ENCODE data around the gene PEAK1.

The PEAK1 gene

DNA sequence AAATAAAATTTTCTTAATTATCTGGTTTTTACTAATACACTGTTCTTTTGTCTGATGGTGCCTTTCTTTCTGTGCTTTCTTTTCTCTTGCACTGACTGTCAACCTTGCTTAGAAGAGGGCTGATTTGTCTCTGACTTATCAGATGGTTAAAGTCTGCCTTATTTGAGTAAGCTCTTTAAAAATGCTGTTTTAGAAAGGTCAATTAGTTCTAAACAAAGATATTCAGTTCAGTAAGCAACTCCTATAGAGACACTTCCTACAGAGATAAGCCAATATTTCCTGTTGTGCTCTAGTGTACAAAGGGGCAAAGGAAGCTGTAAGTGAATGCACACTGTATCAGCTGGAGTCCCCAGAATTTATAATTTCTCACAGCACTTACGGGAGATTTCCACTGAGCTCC is 195.6 kb downstream of the PEAK1 start:
- DNase-seq (ENCODE audit: low read depth) = no peak
- no peak overlapping the region for H3K4me3 ChIP-seq (ENCODE audit: control insufficient read depth, low read depth, low read length)
- TF ChIP-seq, protein P1, sequence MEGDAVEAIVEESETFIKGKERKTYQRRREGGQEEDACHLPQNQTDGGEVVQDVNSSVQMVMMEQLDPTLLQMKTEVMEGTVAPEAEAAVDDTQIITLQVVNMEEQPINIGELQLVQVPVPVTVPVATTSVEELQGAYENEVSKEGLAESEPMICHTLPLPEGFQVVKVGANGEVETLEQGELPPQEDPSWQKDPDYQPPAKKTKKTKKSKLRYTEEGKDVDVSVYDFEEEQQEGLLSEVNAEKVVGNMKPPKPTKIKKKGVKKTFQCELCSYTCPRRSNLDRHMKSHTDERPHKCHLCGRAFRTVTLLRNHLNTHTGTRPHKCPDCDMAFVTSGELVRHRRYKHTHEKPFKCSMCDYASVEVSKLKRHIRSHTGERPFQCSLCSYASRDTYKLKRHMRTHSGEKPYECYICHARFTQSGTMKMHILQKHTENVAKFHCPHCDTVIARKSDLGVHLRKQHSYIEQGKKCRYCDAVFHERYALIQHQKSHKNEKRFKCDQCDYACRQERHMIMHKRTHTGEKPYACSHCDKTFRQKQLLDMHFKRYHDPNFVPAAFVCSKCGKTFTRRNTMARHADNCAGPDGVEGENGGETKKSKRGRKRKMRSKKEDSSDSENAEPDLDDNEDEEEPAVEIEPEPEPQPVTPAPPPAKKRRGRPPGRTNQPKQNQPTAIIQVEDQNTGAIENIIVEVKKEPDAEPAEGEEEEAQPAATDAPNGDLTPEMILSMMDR (IDR thresholded peaks at IDR 0.05; ENCODE audit: control insufficient read depth, insufficient read depth, low read depth, low read length, missing control alignments) = no peak

DNA sequence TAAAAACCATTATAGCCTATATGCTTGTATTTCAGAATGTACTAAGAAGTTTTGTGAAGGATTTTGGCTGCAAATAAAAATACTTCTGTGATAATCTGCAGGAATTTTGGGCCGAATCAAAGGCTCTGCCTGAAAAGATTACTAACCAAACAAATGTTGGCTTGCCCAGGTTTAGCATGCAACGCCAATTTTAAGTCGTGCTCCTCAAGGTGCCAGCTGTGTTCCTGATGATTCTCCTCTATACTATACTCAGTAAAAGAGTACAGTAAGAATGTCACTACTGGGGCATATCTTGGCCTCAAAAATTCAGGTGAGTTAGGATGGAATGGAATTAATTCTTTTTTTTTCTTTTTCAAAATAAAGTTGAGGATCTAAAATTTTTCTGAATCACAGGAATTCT is 198.2 kb downstream of the PEAK1 start:
- TF ChIP-seq, protein P1 (IDR thresholded peaks at IDR 0.05; ENCODE audit: control insufficient read depth, insufficient read depth, low read depth, low read length, missing control alignments) = no peak
- DNase-seq (ENCODE audit: low read depth) = no peak

DNA sequence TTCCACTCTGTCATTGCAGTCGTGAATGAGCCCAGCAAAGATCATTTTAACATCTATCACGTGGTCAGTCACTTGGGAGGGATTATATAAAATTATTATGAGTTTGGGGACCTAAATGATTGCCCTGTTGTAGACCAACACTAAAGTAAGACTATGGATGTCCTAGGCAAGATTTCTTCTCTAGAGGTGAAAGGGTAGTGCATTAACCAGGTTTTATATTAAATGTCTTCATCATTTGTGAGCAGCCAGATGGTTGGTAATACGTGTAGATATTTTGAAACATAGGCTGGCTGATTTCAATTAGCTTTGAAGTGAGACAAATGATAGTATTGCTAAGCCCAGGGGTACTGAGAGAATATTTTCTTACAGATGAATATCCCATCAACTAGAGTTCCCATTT is 198.7 kb downstream of the PEAK1 start:
- no peak for DNase-seq (ENCODE audit: low read depth)
- H3K4me3 ChIP-seq (ENCODE audit: control insufficient read depth, low read depth, low read length) = no peak overlapping the region
- TF ChIP-seq, protein P1 (IDR thresholded peaks at IDR 0.05; ENCODE audit: control insufficient read depth, insufficient read depth, low read depth, low read length, missing control alignments) = no peak

More for the DNA sequence above, 198.2 kb downstream of the PEAK1 start:
- H3K4me3 ChIP-seq (ENCODE audit: control insufficient read depth, low read depth, low read length) = no peak overlapping the region

DNA sequence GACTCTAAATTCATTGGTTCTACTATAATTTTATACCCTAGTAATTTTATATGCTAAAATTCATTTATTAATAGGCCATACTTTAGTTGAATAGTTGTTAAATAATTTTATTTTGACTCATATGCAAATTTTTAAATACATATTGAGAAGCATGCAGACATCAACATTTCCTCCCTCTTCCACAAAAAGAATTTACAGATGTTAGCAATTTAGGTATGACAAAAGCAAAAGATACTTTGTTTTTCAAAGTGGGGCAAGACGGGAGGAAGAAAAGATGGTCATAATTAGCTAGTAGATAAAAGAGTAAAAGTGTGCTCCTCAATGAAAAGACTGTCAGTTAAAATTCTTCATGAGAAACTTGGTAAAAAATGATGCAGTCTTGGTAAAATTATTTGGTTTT is 200.1 kb downstream of the PEAK1 start:
- TF ChIP-seq, protein P1 (IDR thresholded peaks at IDR 0.05; ENCODE audit: control insufficient read depth, insufficient read depth, low read depth, low read length, missing control alignments) = no peak
- DNase-seq (ENCODE audit: low read depth) = no peak
- no peak overlapping the region for H3K4me3 ChIP-seq (ENCODE audit: control insufficient read depth, low read depth, low read length)

DNA sequence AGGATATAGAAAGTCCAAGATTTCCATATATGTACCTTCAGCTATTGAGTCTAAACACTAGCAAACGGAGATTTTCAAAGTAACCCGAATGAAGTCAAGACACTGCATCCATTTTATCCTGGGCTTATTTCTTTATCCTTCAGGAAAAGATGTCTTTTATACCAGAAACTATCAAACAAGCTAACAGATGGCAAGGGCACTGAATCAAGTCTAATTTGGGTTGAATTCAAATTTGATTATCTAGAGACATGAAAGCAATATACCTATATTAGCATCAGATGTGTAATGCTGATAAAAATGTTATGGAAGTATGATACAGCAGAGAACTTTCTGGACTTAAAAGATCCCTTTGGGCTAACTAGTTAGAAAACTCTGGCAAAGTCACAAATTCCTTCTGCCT is 210.7 kb downstream of the PEAK1 start:
- DNase-seq (ENCODE audit: low read depth) = no peak
- TF ChIP-seq, protein P1 (IDR thresholded peaks at IDR 0.05; ENCODE audit: control insufficient read depth, insufficient read depth, low read depth, low read length, missing control alignments) = no peak
- H3K4me3 ChIP-seq (ENCODE audit: control insufficient read depth, low read depth, low read length) = no peak overlapping the region

DNA sequence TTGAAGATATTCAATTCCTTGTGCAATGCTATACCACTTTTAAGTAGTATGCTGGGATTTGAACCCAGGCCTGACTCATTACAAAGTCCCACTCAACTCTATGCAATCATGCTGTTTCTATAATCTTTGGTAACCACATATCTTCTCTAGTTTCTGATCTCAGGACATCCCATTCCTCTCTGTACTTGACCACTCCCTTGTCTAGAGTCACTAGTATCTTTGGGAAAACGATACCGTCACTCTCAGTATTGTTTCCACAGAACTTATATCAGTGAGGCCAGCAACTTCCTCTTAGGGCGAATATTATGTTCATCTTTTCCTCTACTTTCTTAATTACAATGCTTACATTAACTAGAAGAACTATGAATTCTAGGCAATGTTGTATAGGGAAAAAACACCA is 211.7 kb downstream of the PEAK1 start:
- DNase-seq (ENCODE audit: low read depth) = no peak
- TF ChIP-seq, protein P1 (IDR thresholded peaks at IDR 0.05; ENCODE audit: control insufficient read depth, insufficient read depth, low read depth, low read length, missing control alignments) = no peak
- no peak overlapping the region for H3K4me3 ChIP-seq (ENCODE audit: control insufficient read depth, low read depth, low read length)

DNA sequence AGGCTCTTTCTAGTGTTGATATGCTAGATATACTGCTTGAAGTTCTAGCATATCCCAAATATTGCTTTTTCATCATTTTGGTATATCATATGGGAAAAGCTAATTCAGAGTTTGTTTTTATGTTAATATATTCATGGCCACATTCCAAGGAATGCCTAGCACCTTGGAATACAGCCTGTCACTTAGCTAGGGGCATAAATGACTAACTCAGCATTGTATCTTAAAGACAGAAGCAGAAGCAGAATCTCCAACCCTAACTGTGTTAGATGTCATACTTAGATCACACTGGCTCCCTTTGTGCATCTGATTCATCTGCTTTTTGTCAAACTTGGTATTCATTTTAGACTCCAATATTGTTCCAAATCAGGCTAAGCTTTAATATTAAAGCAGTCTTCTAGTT is 218.2 kb downstream of the PEAK1 start:
- no peak overlapping the region for H3K4me3 ChIP-seq (ENCODE audit: control insufficient read depth, low read depth, low read length)
- DNase-seq (ENCODE audit: low read depth) = no peak
- TF ChIP-seq, protein P1 (IDR thresholded peaks at IDR 0.05; ENCODE audit: control insufficient read depth, insufficient read depth, low read depth, low read length, missing control alignments) = no peak

Data from AG09309 (cell line).